HFF-Myc (cell line): ENCODE results near the gene FCN3.

Experiments used
- DNase-seq: peaks from one replicate; pipeline ENCODE4 v3.0.0-alpha.2; 2011; ENCODE audit warnings: low read depth; ENCODE audit errors: extremely low read depth
- H3K4me3 ChIP-seq: replicated peaks from 2 replicates; pipeline ENCODE4 v1.5.1; 2011; ENCODE audit warnings: low read depth, mild to moderate bottlenecking, control low read depth, low read length
- CTCF ChIP-seq: IDR thresholded peaks from 2 replicates; pipeline ENCODE4 v1.5.1; 2012; ENCODE audit warnings: mild to moderate bottlenecking, low read depth, low read length, control low read depth; ENCODE audit errors: missing control alignments

The FCN3 gene

GRCh38 chr1:27336756-27337155 is 37.9 kb downstream of the FCN3 start:
- no peak for TF ChIP-seq CTCF
- DNase-seq, result no peak

GRCh38 chr1:27335506-27336422 is 38.9 kb downstream of the FCN3 start:
- TF ChIP-seq CTCF, result no peak
- no peak for DNase-seq
- no peak overlapping the region for H3K4me3 ChIP-seq

More at GRCh38 chr1:27336756-27337155, 37.9 kb downstream of the FCN3 start:
- no peak overlapping the region for H3K4me3 ChIP-seq

- TF ChIP-seq CTCF, result no peak
- no peak overlapping the region for H3K4me3 ChIP-seq
- no peak for DNase-seq
These were observed 40.8 kb downstream of the FCN3 start for GRCh38 chr1:27333717-27334279.

- DNase-seq, result no peak
- no peak overlapping the region for H3K4me3 ChIP-seq
- TF ChIP-seq CTCF, result peak; percentile 91
These were observed 41.9 kb downstream of the FCN3 start for GRCh38 chr1:27332536-27333281.

- H3K4me3 ChIP-seq, result no peak overlapping the region
- DNase-seq, result no peak
- TF ChIP-seq CTCF, result no peak
These were observed 42.7 kb downstream of the FCN3 start for GRCh38 chr1:27331922-27332321.

- TF ChIP-seq CTCF, result no peak
- H3K4me3 ChIP-seq, result no peak overlapping the region
- DNase-seq, result no peak
These were observed 43.2 kb downstream of the FCN3 start for GRCh38 chr1:27331426-27331825.
